Thoracic aorta (tissue), 2 donors: Measurements from ENCODE around the gene ZNF408. TPM values are rescaled to one million over a fixed set of nuclear protein-coding genes. Genes with fewer than 3 reads are reported as not detected.

Experiments
- ATAC-seq: fragments of 150-250 bp; one replicate; pipeline ENCODE4 v1.8.0; 2017; ENCODE audit warnings: low read depth; ENCODE audit not compliant: insufficient number of reproducible peaks, low FRiP score
- DNase-seq: peaks from one replicate; pipeline ENCODE4 v3.0.0-alpha.2; 2020; ENCODE audit warnings: low spot score
- H3K27ac ChIP-seq, 2 donors: fragments of 200-600 bp; sonication (generic); 1 replicate in 1 of 2; 2 replicates in 1 of 2; pipeline ENCODE4 v1.5.1; 2016; ENCODE audit warnings: mild to moderate bottlenecking in 2 of 2, moderate library complexity in 2 of 2
- H3K27me3 ChIP-seq: fragments of 200-600 bp; sonication (generic); replicated peaks from 2 replicates; pipeline ENCODE4 v1.6.0; 2016; ENCODE audit warnings: mild to moderate bottlenecking; ENCODE audit not compliant: insufficient read depth
- H3K36me3 ChIP-seq: fragments of 200-600 bp; sonication (generic); one replicate; pipeline ENCODE4 v1.5.1; 2016
- H3K4me1 ChIP-seq, 2 donors: fragments of 200-600 bp; sonication (generic); 1 replicate in 1 of 2; 2 replicates in 1 of 2; pipeline versions ENCODE4 v1.5.1 to v1.6.0; 2016; ENCODE audit warnings: low read depth in 2 of 2, mild to moderate bottlenecking in 1 of 2; ENCODE audit not compliant: control insufficient read depth in 1 of 2
- H3K4me3 ChIP-seq: fragments of 200-600 bp; sonication (generic); 2 replicates; pipeline ENCODE4 v1.5.1; 2016; ENCODE audit warnings: mild to moderate bottlenecking
- H3K9me3 ChIP-seq: fragments of 200-600 bp; sonication (generic); 2 replicates; pipeline ENCODE4 v1.5.1; 2016
- total RNA-seq, 2 donors: library from RNA; depleted of rRNA; stranded (reverse); fragments of >200 nt; gene quantifications; one replicate each; pipeline versions ENCODE4 v1.1.0 to v1.2.3, GENCODE V29; 2016
- TF ChIP-seq, protein P1 (sequence below): fragments of 200-600 bp; sonication (generic); IDR thresholded peaks from one replicate; pipeline ENCODE4 v1.5.1; 2019; ENCODE audit warnings: antibody characterized with exemption

The ZNF408 gene
- total RNA-seq, 2 donors from 2014 or later, result 5.9 to 11.9 TPM

DNA sequence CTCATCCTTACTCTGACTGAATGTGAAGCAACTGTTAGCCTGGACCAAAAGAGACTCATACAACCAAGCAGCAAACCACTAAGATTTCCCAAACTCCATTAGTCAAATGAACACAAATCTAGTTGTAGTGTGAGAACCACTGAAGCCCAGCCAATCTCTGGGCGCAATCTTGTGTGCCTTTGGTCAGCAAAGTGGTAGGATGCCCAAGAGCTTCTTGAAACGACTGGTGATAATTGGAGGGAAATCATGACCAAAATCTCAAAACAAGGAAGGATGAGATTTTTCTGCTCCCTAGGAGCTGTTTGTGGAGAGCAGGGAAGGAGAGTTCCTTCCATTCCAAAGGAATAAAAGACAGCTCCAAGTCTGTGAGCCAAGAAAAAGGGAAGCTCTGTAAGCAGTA, 42.2 kb downstream of the ZNF408 start:
- no peak for DNase-seq
- H3K36me3 ChIP-seq, result peaks cover 32% of the 10 kb centered on the region
- no peak for ATAC-seq

DNA sequence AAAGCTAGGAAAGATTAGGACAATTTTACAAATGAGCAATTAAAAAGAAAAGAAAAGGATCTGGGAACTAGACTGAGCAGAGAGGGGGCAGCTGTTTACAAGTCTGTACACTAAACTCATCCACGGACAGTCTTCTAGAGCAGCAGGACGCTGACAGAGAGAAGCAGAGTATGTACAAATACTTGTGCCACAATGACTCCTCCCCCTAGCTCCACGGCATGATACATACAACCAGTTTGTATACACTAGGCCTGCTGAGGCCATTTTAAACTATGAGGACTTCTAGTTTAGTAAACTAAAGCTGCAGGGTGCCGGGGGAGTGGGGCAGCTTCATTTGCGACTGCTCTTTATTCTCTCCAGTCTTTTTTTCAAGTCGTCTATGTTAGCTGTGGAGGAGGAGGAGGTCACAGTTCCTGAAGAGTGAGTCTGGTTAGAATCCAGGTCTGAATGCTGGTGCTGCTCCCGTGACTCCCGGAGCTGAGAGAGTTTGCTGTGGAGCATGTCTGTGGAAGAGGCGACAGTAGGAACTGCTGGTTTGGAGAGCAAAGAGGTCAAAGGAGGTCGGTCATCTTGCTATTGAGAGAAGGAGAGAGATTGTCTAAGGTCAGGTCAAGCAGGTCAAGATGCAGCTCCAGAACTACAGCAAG, 43.0 kb downstream of the ZNF408 start:
- Histone ChIP-seq H3K27me3 (no peaks in the 10 kb centered on the region), H3K9me3 (no peaks in the 10 kb centered on the region), H3K36me3 (peaks cover 40% of the 10 kb centered on the region), H3K4me1 (no peaks in the 10 kb centered on the region), H3K27ac (peak overlapping the region in 1 of 2 donors; percentile 80), H3K4me3 (no peak overlapping the region)
- ATAC-seq (no peak), DNase-seq (no peak)
- TF ChIP-seq, protein P1, sequence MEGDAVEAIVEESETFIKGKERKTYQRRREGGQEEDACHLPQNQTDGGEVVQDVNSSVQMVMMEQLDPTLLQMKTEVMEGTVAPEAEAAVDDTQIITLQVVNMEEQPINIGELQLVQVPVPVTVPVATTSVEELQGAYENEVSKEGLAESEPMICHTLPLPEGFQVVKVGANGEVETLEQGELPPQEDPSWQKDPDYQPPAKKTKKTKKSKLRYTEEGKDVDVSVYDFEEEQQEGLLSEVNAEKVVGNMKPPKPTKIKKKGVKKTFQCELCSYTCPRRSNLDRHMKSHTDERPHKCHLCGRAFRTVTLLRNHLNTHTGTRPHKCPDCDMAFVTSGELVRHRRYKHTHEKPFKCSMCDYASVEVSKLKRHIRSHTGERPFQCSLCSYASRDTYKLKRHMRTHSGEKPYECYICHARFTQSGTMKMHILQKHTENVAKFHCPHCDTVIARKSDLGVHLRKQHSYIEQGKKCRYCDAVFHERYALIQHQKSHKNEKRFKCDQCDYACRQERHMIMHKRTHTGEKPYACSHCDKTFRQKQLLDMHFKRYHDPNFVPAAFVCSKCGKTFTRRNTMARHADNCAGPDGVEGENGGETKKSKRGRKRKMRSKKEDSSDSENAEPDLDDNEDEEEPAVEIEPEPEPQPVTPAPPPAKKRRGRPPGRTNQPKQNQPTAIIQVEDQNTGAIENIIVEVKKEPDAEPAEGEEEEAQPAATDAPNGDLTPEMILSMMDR, result no peak

More for the DNA sequence above, 42.2 kb downstream of the ZNF408 start:
- no peaks in the 10 kb centered on the region for H3K27me3 ChIP-seq
- no peaks in the 10 kb centered on the region for H3K4me1 ChIP-seq
- H3K9me3 ChIP-seq, result no peaks in the 10 kb centered on the region
- TF ChIP-seq, protein P1, result no peak
- no peak overlapping the region for H3K4me3 ChIP-seq
- H3K27ac ChIP-seq, result peak overlapping the region; percentile 10 to 80

DNA sequence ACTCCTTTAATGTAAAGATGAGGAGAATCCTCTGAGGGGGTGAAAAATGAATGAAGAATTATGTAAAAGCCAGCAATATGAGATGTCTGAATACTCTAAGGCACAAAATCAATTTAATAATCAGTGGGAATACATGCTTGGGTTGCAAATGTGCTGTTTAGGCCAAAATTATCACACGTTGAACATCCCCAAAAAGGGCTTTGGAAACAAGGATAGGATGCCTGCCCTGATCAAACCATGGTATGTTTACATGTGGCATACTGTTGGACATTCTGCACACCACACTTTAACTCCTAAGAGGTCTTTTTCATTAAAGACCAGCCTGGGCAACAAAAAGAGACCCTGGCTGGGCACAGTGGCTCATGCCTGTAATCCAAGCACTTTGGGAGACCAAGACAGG, 44.5 kb downstream of the ZNF408 start:
- TF ChIP-seq, protein P1, result no peak
- H3K36me3 ChIP-seq, result peaks cover 54% of the 10 kb centered on the region
- no peak overlapping the region for H3K27ac ChIP-seq
- no peak overlapping the region for H3K4me3 ChIP-seq
- H3K9me3 ChIP-seq, result no peaks in the 10 kb centered on the region
- DNase-seq (no peak), ATAC-seq (no peak)
- H3K4me1 ChIP-seq, result no peaks in the 10 kb centered on the region
- no peaks in the 10 kb centered on the region for H3K27me3 ChIP-seq

DNA sequence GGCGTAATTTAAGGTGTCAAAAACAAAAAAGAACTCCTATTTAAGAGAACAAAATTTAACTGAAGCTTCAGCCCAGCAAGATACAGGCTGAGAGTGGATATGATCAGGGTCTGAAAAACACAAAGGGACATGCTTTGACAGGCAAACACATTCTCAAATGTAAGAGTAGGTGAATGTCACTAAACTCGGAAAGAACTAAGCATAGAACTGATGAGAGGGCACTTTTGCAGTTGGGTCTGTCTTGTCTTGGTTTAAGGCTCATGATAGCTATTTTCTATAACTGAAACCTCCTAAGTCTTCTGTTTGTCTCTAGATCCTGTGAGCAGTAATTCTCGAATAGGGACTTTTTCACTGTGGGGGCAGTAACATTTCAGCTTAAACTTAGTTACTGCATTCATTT, 45.2 kb downstream of the ZNF408 start:
- H3K4me1 ChIP-seq, result no peaks in the 10 kb centered on the region
- no peaks in the 10 kb centered on the region for H3K27me3 ChIP-seq
- H3K36me3 ChIP-seq, result peaks cover 61% of the 10 kb centered on the region
- TF ChIP-seq, protein P1, result no peak
- H3K9me3 ChIP-seq, result no peaks in the 10 kb centered on the region
- DNase-seq, result no peak
- no peak overlapping the region for H3K4me3 ChIP-seq
- no peak for ATAC-seq
- H3K27ac ChIP-seq, result no peak overlapping the region

DNA sequence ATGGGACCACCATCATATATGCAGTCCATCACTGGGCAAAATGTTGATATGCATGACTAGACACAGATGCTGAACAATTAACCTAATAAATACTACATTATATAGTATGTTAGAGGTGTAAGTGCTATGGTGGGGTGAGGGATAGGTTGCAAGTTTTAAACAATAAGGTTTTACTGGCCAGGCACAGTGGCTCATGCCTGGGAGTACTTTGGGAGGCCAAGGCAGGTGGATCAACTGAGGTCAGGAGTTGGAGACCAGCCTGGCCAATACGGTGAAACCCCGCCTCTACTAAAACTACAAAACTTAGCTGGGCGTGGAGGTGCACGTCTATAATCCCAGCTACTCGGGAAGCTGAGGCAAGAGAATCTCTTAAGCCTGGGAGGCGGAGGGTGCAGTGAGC, 46.3 kb downstream of the ZNF408 start:
- H3K9me3 ChIP-seq, result no peaks in the 10 kb centered on the region
- H3K4me3 ChIP-seq, result no peak overlapping the region
- ATAC-seq (no peak), DNase-seq (no peak)
- H3K36me3 ChIP-seq, result peaks cover 67% of the 10 kb centered on the region
- no peaks in the 10 kb centered on the region for H3K4me1 ChIP-seq
- TF ChIP-seq, protein P1, result no peak
- no peaks in the 10 kb centered on the region for H3K27me3 ChIP-seq
- H3K27ac ChIP-seq, result no peak overlapping the region

Other genes with a start within 250 kb of the ZNF408 start
- 10 to 100 TPM; 35.2 to 42.2 TPM for gene AMBRA1, start 107.0 kb upstream of the ZNF408 start, total RNA-seq
- 1 to 10 TPM in 1 of 2 donors, not detected in 1; 1.1 TPM for gene HARBI1, start 83.8 kb upstream of the ZNF408 start, total RNA-seq
- 100 to 1,000 TPM; 121 to 144 TPM for gene ATG13, start 83.5 kb upstream of the ZNF408 start, total RNA-seq
- gene ARHGAP1, start 412 bp upstream of the ZNF408 start, total RNA-seq, result 100 to 1,000 TPM; 106 to 159 TPM
- gene F2, start 18.2 kb downstream of the ZNF408 start, total RNA-seq, result not detected
- 10 to 100 TPM; 34.7 to 37.1 TPM for gene CKAP5, start 145.2 kb downstream of the ZNF408 start, total RNA-seq
- gene LRP4, start 217.5 kb downstream of the ZNF408 start, total RNA-seq, result 10 to 100 TPM in 1 of 2 donors, 1 to 10 TPM in 1; 8.4 to 21.2 TPM
- 10 to 100 TPM; 23.4 to 27.6 TPM for gene CSTPP1, start 235.7 kb downstream of the ZNF408 start, total RNA-seq